Stimulated activated CD4-positive, alpha-beta T cell treated with anti-CD3 and anti-CD28 coated beads, Interleukin-1b, Interleukin-23, amount 100 ng/mL, for 48 hours (primary cell): Measurements from ENCODE around the gene AURKA.

Experiments used
- DNase-seq: peaks from one replicate; pipeline ENCODE4 v3.0.0-alpha.2; 2020

AURKA gene

GRCh38 chr20:56392132-56392880 is at the start of gene AURKA, which contains the start of gene CSTF1:
AURKA (minus strand) TSS chr20:56392215; CDS start chr20:56388197, 4,018 bp downstream.
CSTF1 (plus strand) TSS chr20:56392645; CDS start chr20:56395553, 2,908 bp downstream.
- DNase-seq = peak; percentile 100

GRCh38 chr20:56440346-56441007 is 48.5 kb upstream of the AURKA start:
- DNase-seq = peak; percentile 51

- DNase-seq = peak; percentile 15
Observed at GRCh38 chr20:56439771-56440291, 47.8 kb upstream of the AURKA start.

- DNase-seq = no peak
Observed at GRCh38 chr20:56438284-56438683, 46.3 kb upstream of the AURKA start.

- DNase-seq = no peak
Observed at GRCh38 chr20:56437196-56437960, 45.4 kb upstream of the AURKA start.

- no peak for DNase-seq
Observed at GRCh38 chr20:56433880-56434255, 41.9 kb upstream of the AURKA start.

GRCh38 chr20:56433221-56433879 is 41.3 kb upstream of the AURKA start:
- DNase-seq = no peak

GRCh38 chr20:56431471-56431870 is 39.5 kb upstream of the AURKA start:
- no peak for DNase-seq

GRCh38 chr20:56430957-56431356 is 38.9 kb upstream of the AURKA start:
- DNase-seq = no peak

GRCh38 chr20:56430461-56430860 is 38.4 kb upstream of the AURKA start:
- DNase-seq = no peak

- no peak for DNase-seq
Observed at GRCh38 chr20:56429941-56430340, 37.9 kb upstream of the AURKA start.

- DNase-seq = peak; percentile 44
Observed at GRCh38 chr20:56429502-56429901, 37.5 kb upstream of the AURKA start.

- DNase-seq = no peak
Observed at GRCh38 chr20:56428881-56429280, 36.9 kb upstream of the AURKA start.

- DNase-seq = no peak
Observed at GRCh38 chr20:56428410-56428809, 36.4 kb upstream of the AURKA start.

GRCh38 chr20:56427797-56428196 is 35.8 kb upstream of the AURKA start:
- DNase-seq = no peak

- DNase-seq = no peak
Observed at GRCh38 chr20:56426926-56427325, 34.9 kb upstream of the AURKA start.

GRCh38 chr20:56426026-56426425 is 34.0 kb upstream of the AURKA start:
- DNase-seq = no peak

- no peak for DNase-seq
Observed at GRCh38 chr20:56424931-56425330, 32.9 kb upstream of the AURKA start.

- no peak for DNase-seq
Observed at GRCh38 chr20:56423886-56424285, 31.9 kb upstream of the AURKA start.

- no peak for DNase-seq
Observed at GRCh38 chr20:56423211-56423610, 31.2 kb upstream of the AURKA start.

GRCh38 chr20:56422824-56423189 is 30.8 kb upstream of the AURKA start:
- no peak for DNase-seq

- no peak for DNase-seq
Observed at GRCh38 chr20:56422076-56422823, 30.2 kb upstream of the AURKA start.
